GM23338 (cell line): Measurements from ENCODE around the gene GAB2.

Experiments
- CREB1 ChIP-seq: fragments of 250-450 bp; sonication (Bioruptor Pico); IDR thresholded peaks from 2 replicates; pipeline ENCODE4 v1.5.0; 2020; ENCODE audit warnings: low read depth, mild to moderate bottlenecking, moderate library complexity
- CTCF ChIP-seq, 2 experiments: fragments of 200-600 bp in 1 of 2; sonication (generic) in 1 of 2; conservative IDR thresholded peaks; 2 replicates each; pipeline versions ENCODE4 v1.5.1 to v1.6.1; 2016 to 2017; ENCODE audit warnings: antibody characterized with exemption in 2 of 2, low read depth in 2 of 2, mild to moderate bottlenecking in 2 of 2, moderate library complexity in 1 of 2
- EZH2 ChIP-seq: fragments of 200-600 bp; sonication (generic); IDR thresholded peaks from one replicate; pipeline ENCODE4 v1.8.0; 2017; ENCODE audit warnings: antibody characterized with exemption, mild to moderate bottlenecking, low read depth; ENCODE audit not compliant: unreplicated experiment
- EZH2phosphoT487 ChIP-seq: fragments of 200-600 bp; sonication (generic); IDR thresholded peaks from one replicate; pipeline ENCODE4 v1.8.1; 2018; ENCODE audit warnings: antibody characterized with exemption; ENCODE audit not compliant: unreplicated experiment
- JUNB ChIP-seq: IDR thresholded peaks from one replicate; pipeline ENCODE4 v1.6.1; 2016; ENCODE audit warnings: antibody characterized with exemption; ENCODE audit not compliant: unreplicated experiment
- NANOG ChIP-seq: IDR thresholded peaks from 2 replicates; pipeline ENCODE4 v1.6.1; 2016; ENCODE audit warnings: antibody characterized with exemption, borderline replicate concordance
- POLR2AphosphoS5 ChIP-seq: IDR thresholded peaks from 2 replicates; pipeline ENCODE4 v1.6.1; 2016; ENCODE audit warnings: antibody characterized with exemption, low read depth
- REST ChIP-seq: IDR thresholded peaks from one replicate; pipeline ENCODE4 v1.6.1; 2018; ENCODE audit warnings: antibody characterized with exemption; ENCODE audit not compliant: unreplicated experiment
- ZNF114 ChIP-seq: fragments of 250-450 bp; sonication (Bioruptor Pico); IDR thresholded peaks from 2 replicates; pipeline ENCODE4 v1.5.0; 2020; ENCODE audit warnings: mild to moderate bottlenecking, moderate library complexity
- ZNF462 ChIP-seq: fragments of 250-450 bp; sonication (Bioruptor Pico); IDR thresholded peaks from 2 replicates; pipeline ENCODE4 v1.5.0; 2020; ENCODE audit warnings: mild to moderate bottlenecking, moderate library complexity

DNA sequence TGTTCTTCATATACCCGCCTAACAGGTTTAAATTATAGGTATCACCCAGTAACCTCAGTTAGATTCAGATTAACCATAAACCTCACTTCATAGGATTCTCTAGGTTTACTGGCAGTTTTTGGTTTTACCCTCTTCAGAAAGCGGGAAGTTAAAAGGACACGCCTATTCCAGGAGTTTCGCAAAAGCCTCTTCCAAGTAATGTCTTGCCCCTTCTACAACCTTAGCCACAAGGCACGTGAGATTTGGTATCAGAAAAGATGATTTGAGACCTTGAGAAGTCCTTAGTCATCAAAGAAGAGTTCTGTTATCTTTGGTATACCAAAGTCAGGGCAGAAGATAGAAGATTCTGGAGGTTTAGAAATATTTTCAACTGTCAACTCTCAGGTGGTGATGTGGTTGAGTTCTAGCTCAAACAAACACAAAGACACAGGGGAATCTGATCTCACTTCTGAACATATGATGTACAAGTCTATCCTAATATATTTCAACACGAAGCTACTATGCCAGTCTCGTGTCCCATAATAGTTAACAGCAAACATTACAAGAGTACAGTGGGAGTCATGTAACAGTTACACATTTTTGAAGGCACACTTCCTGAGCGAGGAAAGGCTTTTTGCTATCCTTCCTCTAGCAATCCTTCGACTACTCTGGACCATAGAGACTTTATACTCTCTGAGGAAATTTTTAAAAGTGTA lies 125.4 kb downstream of the GAB2 start:
- TF ChIP-seq REST (no peak), CTCF (conservative IDR thresholded peaks at IDR 0.05; ENCODE audit: low read depth in 2 of 2) (no peak), POLR2AphosphoS5 (no peak), EZH2 (no peak), ZNF114 (CRISPR knock-in tag) (no peak), JUNB (no peak), EZH2phosphoT487 (no peak), CREB1 (CRISPR knock-in tag) (no peak), NANOG (no peak), ZNF462 (CRISPR knock-in tag) (no peak)
